DMS153 (cell line): ENCODE data around the gene CAMLG.

Experiments used
- DNase-seq: peaks from one replicate; lab custom pipeline; 2025; lab: John Stamatoyannopoulos, UW

Gene CAMLG

GRCh38 chr5:134784241-134784920, 46.0 kb downstream of the CAMLG start:
- no peak for DNase-seq

- DNase-seq = no peak
Observed at GRCh38 chr5:134784946-134785620, 46.7 kb downstream of the CAMLG start.

- DNase-seq = no peak
Observed at GRCh38 chr5:134787692-134788091, 49.3 kb downstream of the CAMLG start.

- no peak for DNase-seq
Observed at GRCh38 chr5:134791580-134791979, 53.2 kb downstream of the CAMLG start.

GRCh38 chr5:134792286-134792685, 53.9 kb downstream of the CAMLG start:
- DNase-seq = no peak

- DNase-seq = no peak
Observed at GRCh38 chr5:134793111-134793510, 54.8 kb downstream of the CAMLG start.

GRCh38 chr5:134794082-134794481, 55.7 kb downstream of the CAMLG start:
- no peak for DNase-seq

- no peak for DNase-seq
Observed at GRCh38 chr5:134794819-134795218, 56.5 kb downstream of the CAMLG start.

GRCh38 chr5:134798468-134798867, 60.1 kb downstream of the CAMLG start:
- DNase-seq = no peak
